ENCODE results near the gene BTBD19.

- TF ChIP-seq CTCF (conservative IDR thresholded peaks at IDR 0.05; ENCODE audit: low read length) (no peak), EZH2phosphoT487 (IDR thresholded peaks at IDR 0.05; ENCODE audit: borderline replicate concordance, low read depth, low read length) (no peak)
Observed at GRCh38 chr1:44855742-44856141, 47.4 kb downstream of the BTBD19 start.
